NT2/D1 (cell line): ENCODE data around the gene PRICKLE2.

Source experiments
- SUZ12 ChIP-seq: IDR thresholded peaks from 2 replicates; pipeline ENCODE4 v1.6.1; 2011; ENCODE audit not compliant: insufficient read length, insufficient read depth; ENCODE audit errors: extremely low read depth
- YY1 ChIP-seq: IDR thresholded peaks from 2 replicates; pipeline ENCODE4 v1.6.1; 2011; ENCODE audit not compliant: insufficient read length, insufficient read depth
- ZNF274 ChIP-seq: IDR thresholded peaks from 2 replicates; pipeline ENCODE4 v1.6.1; 2011; ENCODE audit warnings: mild to moderate bottlenecking, low read depth, low read length

- TF ChIP-seq YY1 = no peak
- TF ChIP-seq ZNF274 = no peak
- TF ChIP-seq SUZ12 = no peak
These were observed 176.1 kb downstream of the PRICKLE2 start for GRCh38 chr3:64049136-64049535.
